Panc1 (cell line): ENCODE data around the gene MAPK11. TPM values are rescaled to one million over a fixed set of nuclear protein-coding genes. Genes with fewer than 3 reads are reported as not detected.

Experiments
- ATAC-seq: fragments of 200-7000 bp; cut with Tn5 transposase; 2 replicates; pipeline ENCODE4 v1.9.1; 2020; ENCODE audit warnings: mild to moderate bottlenecking, moderate library complexity
- BruUV-seq: library from RNA; stranded (reverse); fragments of 400-500 nt; replicated peaks from 2 replicates; lab custom pipeline; 2021; lab: Mats Ljungman, UMichigan
- CTCF ChIA-PET: fragments of 300-600 bp; sonication (Branson Sonifier 250); formaldehyde crosslinking; loops from one replicate; lab custom pipeline; 2022; ENCODE audit warnings: antibody characterized with exemption; lab: Charles Lee
- POLR2A ChIA-PET: fragments of 300-600 bp; sonication (Branson Sonifier 250); formaldehyde crosslinking; loops from one replicate; lab custom pipeline; 2022; ENCODE audit warnings: antibody characterized with exemption; lab: Charles Lee
- DNase-seq: peaks from one replicate; pipeline ENCODE4 v3.0.0-alpha.2; 2010; ENCODE audit warnings: low read depth, low spot score
- H3K27ac ChIP-seq: 2 replicates; pipeline ENCODE4 v1.5.1; 2011; ENCODE audit warnings: mild to moderate bottlenecking, low read length, inconsistent platforms
- H3K27me3 ChIP-seq: fragments of 200-500 bp; sonication (Bioruptor generic); 2 replicates; pipeline ENCODE4 v1.6.0; 2014; ENCODE audit warnings: low read length, inconsistent platforms; ENCODE audit not compliant: control insufficient read depth, insufficient read depth
- H3K36me3 ChIP-seq: fragments of 200-500 bp; sonication (Bioruptor generic); 2 replicates; pipeline ENCODE4 v1.5.1; 2014; ENCODE audit warnings: inconsistent platforms, mild to moderate bottlenecking, low read length, moderate library complexity; ENCODE audit not compliant: control insufficient read depth, insufficient read depth
- H3K4me1 ChIP-seq: 2 replicates; pipeline ENCODE4 v1.5.1; 2011; ENCODE audit warnings: inconsistent platforms, mild to moderate bottlenecking, low read length, moderate library complexity; ENCODE audit not compliant: control insufficient read depth, insufficient read depth
- H3K4me3 ChIP-seq, 2 experiments: 2 replicates each; pipeline ENCODE4 v1.5.1; 2011 to 2012; ENCODE audit warnings: low read depth in 2 of 2, low read length in 2 of 2, mild to moderate bottlenecking in 2 of 2, inconsistent platforms in 1 of 2, moderate library complexity in 1 of 2
- H3K9me3 ChIP-seq: fragments of 200-500 bp; sonication (Bioruptor generic); 2 replicates; pipeline ENCODE4 v1.5.1; 2014; ENCODE audit warnings: low read depth, mild to moderate bottlenecking, inconsistent platforms, low read length, moderate library complexity; ENCODE audit not compliant: control insufficient read depth, insufficient read depth
- POLR2AphosphoS5 ChIP-seq: IDR thresholded peaks from 2 replicates; pipeline ENCODE4 v1.6.1; 2012; ENCODE audit warnings: mild to moderate bottlenecking, low read depth, low read length, moderate library complexity
- SIN3A ChIP-seq: IDR thresholded peaks from 2 replicates; pipeline ENCODE4 v1.6.1; 2012; ENCODE audit warnings: low read depth, mild to moderate bottlenecking, low read length, moderate library complexity, borderline replicate concordance; ENCODE audit not compliant: insufficient read depth
- TCF7L2 ChIP-seq: IDR thresholded peaks from 2 replicates; pipeline ENCODE4 v1.6.1; 2011; ENCODE audit warnings: mild to moderate bottlenecking, low read depth, low read length, inconsistent platforms
- in situ Hi-C: cut with HindIII; loops from 2 replicates; pipeline ENCODE4 v1.10.0; 2016; ENCODE audit warnings: low sequenced_read_pairs, low pct_unique_long_range_greater_than_20kb
- intact Hi-C: fragments of 100-400 bp; cut with micrococcal nuclease; formaldehyde crosslinking; loops from one replicate; pipeline ENCODE4 v1.10.0; 2022; ENCODE audit not compliant: unreplicated experiment
- total RNA-seq: library from RNA; stranded (reverse); gene quantifications from one replicate; pipeline ENCODE4 v1.2.1, GENCODE V29; 2021; ENCODE audit not compliant: unreplicated experiment
- TF ChIP-seq, protein P1 (sequence below), 2 experiments: IDR thresholded peaks; 2 replicates each; pipeline ENCODE4 v1.6.1; 2011 to 2012; ENCODE audit warnings: low read depth in 2 of 2, control low read depth in 1 of 2, low read length in 1 of 2, mild to moderate bottlenecking in 1 of 2, moderate library complexity in 1 of 2; ENCODE audit not compliant: insufficient read depth in 1 of 2
- TF ChIP-seq, protein P2 (sequence below): fragments of 450-650 bp; IDR thresholded peaks from 2 replicates; pipeline ENCODE4 v1.5.1; 2017; ENCODE audit warnings: mild to moderate bottlenecking

Gene MAPK11
- total RNA-seq, 1 experiment from 2014 or later = 77.7 TPM

DNA sequence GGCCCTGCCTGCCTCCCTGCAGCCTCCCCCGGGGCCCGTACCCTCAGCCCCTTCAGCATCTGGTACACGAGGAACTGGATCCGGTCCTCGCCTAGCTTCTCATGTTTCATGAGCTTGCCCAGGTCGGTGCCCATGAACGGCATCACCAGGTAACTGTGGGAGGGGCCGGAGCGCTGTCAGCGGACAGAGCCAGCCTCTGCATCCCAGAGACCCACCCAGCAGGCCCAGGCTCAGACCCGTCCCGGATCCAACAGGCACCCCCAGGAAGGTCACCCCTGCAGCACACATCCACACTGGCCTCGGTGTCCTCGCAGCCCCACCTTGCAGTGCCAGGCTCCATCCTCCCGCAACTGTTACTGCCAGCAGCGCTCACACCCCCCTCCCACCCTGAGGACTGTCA is 13.1 kb downstream of the MAPK11 start:
- no peak for TF ChIP-seq SIN3A
- TF ChIP-seq TCF7L2 = no peak
- TF ChIP-seq, protein P1, sequence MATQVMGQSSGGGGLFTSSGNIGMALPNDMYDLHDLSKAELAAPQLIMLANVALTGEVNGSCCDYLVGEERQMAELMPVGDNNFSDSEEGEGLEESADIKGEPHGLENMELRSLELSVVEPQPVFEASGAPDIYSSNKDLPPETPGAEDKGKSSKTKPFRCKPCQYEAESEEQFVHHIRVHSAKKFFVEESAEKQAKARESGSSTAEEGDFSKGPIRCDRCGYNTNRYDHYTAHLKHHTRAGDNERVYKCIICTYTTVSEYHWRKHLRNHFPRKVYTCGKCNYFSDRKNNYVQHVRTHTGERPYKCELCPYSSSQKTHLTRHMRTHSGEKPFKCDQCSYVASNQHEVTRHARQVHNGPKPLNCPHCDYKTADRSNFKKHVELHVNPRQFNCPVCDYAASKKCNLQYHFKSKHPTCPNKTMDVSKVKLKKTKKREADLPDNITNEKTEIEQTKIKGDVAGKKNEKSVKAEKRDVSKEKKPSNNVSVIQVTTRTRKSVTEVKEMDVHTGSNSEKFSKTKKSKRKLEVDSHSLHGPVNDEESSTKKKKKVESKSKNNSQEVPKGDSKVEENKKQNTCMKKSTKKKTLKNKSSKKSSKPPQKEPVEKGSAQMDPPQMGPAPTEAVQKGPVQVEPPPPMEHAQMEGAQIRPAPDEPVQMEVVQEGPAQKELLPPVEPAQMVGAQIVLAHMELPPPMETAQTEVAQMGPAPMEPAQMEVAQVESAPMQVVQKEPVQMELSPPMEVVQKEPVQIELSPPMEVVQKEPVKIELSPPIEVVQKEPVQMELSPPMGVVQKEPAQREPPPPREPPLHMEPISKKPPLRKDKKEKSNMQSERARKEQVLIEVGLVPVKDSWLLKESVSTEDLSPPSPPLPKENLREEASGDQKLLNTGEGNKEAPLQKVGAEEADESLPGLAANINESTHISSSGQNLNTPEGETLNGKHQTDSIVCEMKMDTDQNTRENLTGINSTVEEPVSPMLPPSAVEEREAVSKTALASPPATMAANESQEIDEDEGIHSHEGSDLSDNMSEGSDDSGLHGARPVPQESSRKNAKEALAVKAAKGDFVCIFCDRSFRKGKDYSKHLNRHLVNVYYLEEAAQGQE (IDR thresholded peaks at IDR 0.05; ENCODE audit: insufficient read depth in 1 of 2, low read depth in 2 of 2, low read length in 1 of 2) = no peak
- H3K9me3 ChIP-seq = no peaks in the 10 kb centered on the region
- no TSS peak for BruUV-seq
- in situ Hi-C loops (no loop called here), intact Hi-C loops (no loop called here)
- DNase-seq = no peak
- no peak for ATAC-seq
- no peak overlapping the region for H3K4me3 ChIP-seq
- H3K36me3 ChIP-seq = no peaks in the 10 kb centered on the region; the same call in 1 of the 2 replicates
- H3K4me1 ChIP-seq = peaks cover 27% of the 10 kb centered on the region
- CTCF ChIA-PET = no interaction called here
- POLR2A ChIA-PET = no interaction called here
- no peaks in the 10 kb centered on the region for H3K27me3 ChIP-seq
- no peak overlapping the region for H3K27ac ChIP-seq

DNA sequence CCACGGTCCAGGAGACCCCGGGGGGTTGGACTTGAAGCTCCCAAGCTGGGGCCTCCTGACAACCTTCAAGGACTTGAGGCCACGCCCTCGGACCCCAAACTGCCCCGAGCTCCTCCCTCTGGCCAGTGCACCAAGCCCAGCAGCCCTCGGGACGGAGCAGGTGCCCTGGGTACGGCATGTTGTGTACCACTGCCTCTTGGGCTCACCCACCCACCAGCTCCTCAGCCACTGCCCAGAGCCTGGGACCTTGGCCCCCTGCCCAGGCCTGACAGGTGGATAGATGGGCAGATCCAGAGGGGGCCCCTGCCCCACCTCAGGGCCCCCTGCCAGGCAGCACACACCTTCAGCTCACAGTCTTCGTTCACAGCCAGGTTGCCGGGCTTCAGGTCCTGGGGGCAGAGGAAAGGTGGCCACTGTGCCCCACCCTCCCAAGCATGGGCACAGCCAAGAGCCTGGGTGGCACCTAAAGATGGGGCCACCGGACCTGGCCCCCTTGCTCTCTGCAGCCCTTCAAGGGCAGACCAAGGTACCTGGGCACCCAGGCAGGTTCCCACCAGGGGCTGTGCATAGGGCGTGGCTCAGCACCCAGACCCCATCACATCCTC is 13.8 kb downstream of the MAPK11 start:
- ATAC-seq (no peak), DNase-seq (no peak)
- intact Hi-C loops = no loop called here
- in situ Hi-C loops = no loop called here
- Histone ChIP-seq H3K27ac (no peak overlapping the region), H3K36me3 (no peaks in the 10 kb centered on the region; the same call in 1 of the 2 replicates), H3K4me3 (no peak overlapping the region), H3K4me1 (peaks cover 28% of the 10 kb centered on the region), H3K9me3 (no peaks in the 10 kb centered on the region), H3K27me3 (no peaks in the 10 kb centered on the region)
- POLR2A ChIA-PET = interaction anchor here (0.6 kb wide), 1 partner anchor 77 kb away, joined by 4 read pairs; no protein-coding TSS in a partner anchor
- BruUV-seq = no TSS peak
- TF ChIP-seq TCF7L2 (no peak), SIN3A (no peak), POLR2AphosphoS5 (no peak)
- TF ChIP-seq, protein P2, sequence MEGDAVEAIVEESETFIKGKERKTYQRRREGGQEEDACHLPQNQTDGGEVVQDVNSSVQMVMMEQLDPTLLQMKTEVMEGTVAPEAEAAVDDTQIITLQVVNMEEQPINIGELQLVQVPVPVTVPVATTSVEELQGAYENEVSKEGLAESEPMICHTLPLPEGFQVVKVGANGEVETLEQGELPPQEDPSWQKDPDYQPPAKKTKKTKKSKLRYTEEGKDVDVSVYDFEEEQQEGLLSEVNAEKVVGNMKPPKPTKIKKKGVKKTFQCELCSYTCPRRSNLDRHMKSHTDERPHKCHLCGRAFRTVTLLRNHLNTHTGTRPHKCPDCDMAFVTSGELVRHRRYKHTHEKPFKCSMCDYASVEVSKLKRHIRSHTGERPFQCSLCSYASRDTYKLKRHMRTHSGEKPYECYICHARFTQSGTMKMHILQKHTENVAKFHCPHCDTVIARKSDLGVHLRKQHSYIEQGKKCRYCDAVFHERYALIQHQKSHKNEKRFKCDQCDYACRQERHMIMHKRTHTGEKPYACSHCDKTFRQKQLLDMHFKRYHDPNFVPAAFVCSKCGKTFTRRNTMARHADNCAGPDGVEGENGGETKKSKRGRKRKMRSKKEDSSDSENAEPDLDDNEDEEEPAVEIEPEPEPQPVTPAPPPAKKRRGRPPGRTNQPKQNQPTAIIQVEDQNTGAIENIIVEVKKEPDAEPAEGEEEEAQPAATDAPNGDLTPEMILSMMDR = no peak
- TF ChIP-seq, protein P1 (IDR thresholded peaks at IDR 0.05; ENCODE audit: insufficient read depth in 1 of 2, low read depth in 2 of 2, low read length in 1 of 2) = no peak
- CTCF ChIA-PET = no interaction called here
